SH-SY5Y (cell line): Measurements from ENCODE around the gene CLOCK.

Experiments used
- GATA2 ChIP-seq: IDR thresholded peaks from 2 replicates; pipeline ENCODE4 v1.6.1; 2011; ENCODE audit warnings: mild to moderate bottlenecking, low read depth, low read length
- GATA3 ChIP-seq: IDR thresholded peaks from 2 replicates; pipeline ENCODE4 v1.6.1; 2011; ENCODE audit warnings: low read depth, mild to moderate bottlenecking, low read length, moderate library complexity

DNA sequence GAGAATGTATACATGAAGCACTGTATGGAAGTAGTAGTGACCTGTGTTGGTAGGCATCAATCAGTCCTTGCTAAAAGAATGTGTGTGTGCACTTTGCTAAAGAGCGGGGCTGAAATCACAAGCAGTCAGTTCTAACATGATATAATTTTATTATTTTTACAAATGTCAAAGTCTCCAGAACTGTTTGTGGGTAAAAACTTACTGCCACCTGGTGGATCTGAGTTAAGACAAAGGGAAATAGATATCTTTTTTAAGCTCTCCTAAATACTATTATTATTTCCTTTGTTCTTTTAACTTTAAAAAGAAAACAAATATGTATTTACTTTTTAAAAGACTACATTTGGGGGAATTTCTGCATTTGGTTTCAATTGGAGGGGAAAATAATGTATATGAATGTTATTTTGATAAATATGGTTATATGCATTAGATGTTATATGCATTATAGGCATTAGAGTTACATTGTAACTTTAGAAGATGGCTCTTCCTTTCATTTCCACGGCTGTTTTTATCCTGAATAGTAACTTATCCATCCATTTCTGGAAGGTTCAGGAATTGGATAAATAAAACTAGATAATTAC, 7.8 kb upstream of the CLOCK start:
- TF ChIP-seq GATA3 (no peak), GATA2 (no peak)
